OCI-LY3 (cell line): ENCODE results near the gene GRIK4.

Source experiments
- CTCF ChIP-seq: fragments of 200-600, 300-600 bp; sonication (generic); IDR thresholded peaks from 2 replicates; pipeline ENCODE4 v1.5.1; 2014; ENCODE audit warnings: antibody characterized with exemption, low read length, low read depth
- EZH2phosphoT487 ChIP-seq: fragments of 200-600 bp; shearing (Covaris generic); IDR thresholded peaks from 2 replicates; pipeline ENCODE4 v1.6.1; 2018; ENCODE audit warnings: antibody characterized with exemption, mixed run types, low read depth

DNA sequence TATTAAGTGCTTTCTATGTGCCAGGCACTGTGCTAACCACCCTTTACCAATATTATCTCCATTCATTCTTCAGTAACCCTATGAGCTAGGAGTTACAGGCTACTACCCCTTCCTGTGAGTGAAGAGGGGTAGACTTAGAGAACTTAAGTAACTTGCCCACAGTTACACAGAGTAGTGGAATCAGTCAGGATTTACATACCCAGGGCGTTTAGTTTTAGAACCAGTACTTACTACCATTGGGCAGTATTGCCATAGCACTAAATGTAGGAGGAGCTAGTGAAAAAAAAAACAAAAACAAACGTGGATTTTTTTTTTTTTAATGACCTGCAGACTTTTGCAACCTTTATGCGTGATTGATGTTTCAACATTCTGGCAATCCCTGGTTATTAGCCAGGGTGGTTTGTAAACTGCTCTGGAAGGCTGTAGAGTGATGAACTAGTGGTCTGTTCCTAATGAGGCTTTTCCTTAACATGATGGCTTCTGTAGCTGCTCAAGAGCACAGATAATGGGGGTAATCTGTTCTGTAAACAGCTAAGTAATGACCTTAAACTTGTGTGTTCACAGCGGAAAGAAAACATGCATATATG lies 523.7 kb downstream of the GRIK4 start:
- TF ChIP-seq CTCF, result no peak
- no peak for TF ChIP-seq EZH2phosphoT487
